Measurements from ENCODE around the gene GRID1. TPM values are rescaled to one million over a fixed set of nuclear protein-coding genes. Genes with fewer than 3 reads are reported as not detected.
A peak's percentile ranks its signal among the peaks of the same experiment; 100 is the strongest.

The GRID1 gene
- polyA plus RNA-seq, 4 donors, result 0.27 to 1.1 (median 0.40) TPM; not detected in 1

- Histone ChIP-seq H3K9me3 (ENCODE audit: control insufficient read depth in 2 of 2, insufficient read depth in 1 of 2, low read depth in 1 of 2, low read length in 1 of 2) (no peaks in the 10 kb centered on the region), H3K36me3 (ENCODE audit: control insufficient read depth in 3 of 3, insufficient read depth in 2 of 3, low read depth in 1 of 3, low read length in 3 of 3) (no peaks in the 10 kb centered on the region), H3K4me1 (ENCODE audit: control insufficient read depth in 3 of 3, insufficient read depth in 2 of 3, low read depth in 1 of 3, low read length in 2 of 3) (no peaks in the 10 kb centered on the region), H3K27me3 (ENCODE audit: control insufficient read depth in 3 of 3, insufficient read depth in 3 of 3, low read length in 3 of 3) (peaks cover 0 to 34% (median 3%) of the 10 kb centered on the region in 3 donors), H3K27ac (ENCODE audit: low read depth in 1 of 3, low read length in 2 of 3) (no peak overlapping the region), H3K4me3 (ENCODE audit: low read depth in 1 of 3, low read length in 3 of 3) (no peak overlapping the region)
- no peak for FAIRE-seq
- 84 to 89% (median 84%) methylated on average over 7 of the region's 7 CpGs for WGBS, 3 donors
- no peak for DNase-seq
Observed at GRCh38 chr10:86266446-86267242, 100.0 kb downstream of the GRID1 start.

GRCh38 chr10:86265895-86266259, 100.7 kb downstream of the GRID1 start:
- Histone ChIP-seq H3K27me3 (ENCODE audit: control insufficient read depth in 3 of 3, insufficient read depth in 3 of 3, low read length in 3 of 3) (peaks cover 0 to 42% (median 3%) of the 10 kb centered on the region in 3 donors), H3K9me3 (ENCODE audit: control insufficient read depth in 2 of 2, insufficient read depth in 1 of 2, low read depth in 1 of 2, low read length in 1 of 2) (no peaks in the 10 kb centered on the region), H3K36me3 (ENCODE audit: control insufficient read depth in 3 of 3, insufficient read depth in 2 of 3, low read depth in 1 of 3, low read length in 3 of 3) (no peaks in the 10 kb centered on the region), H3K27ac (ENCODE audit: low read depth in 1 of 3, low read length in 2 of 3) (no peak overlapping the region), H3K4me3 (ENCODE audit: low read depth in 1 of 3, low read length in 3 of 3) (no peak overlapping the region), H3K4me1 (ENCODE audit: control insufficient read depth in 3 of 3, insufficient read depth in 2 of 3, low read depth in 1 of 3, low read length in 2 of 3) (no peaks in the 10 kb centered on the region)
- FAIRE-seq, result no peak
- DNase-seq, result no peak
- WGBS, 3 donors, result 68 to 75% (median 72%) methylated on average over 3 of the region's 3 CpGs

- Histone ChIP-seq H3K36me3 (ENCODE audit: control insufficient read depth in 3 of 3, insufficient read depth in 2 of 3, low read depth in 1 of 3, low read length in 3 of 3) (no peaks in the 10 kb centered on the region), H3K4me1 (ENCODE audit: control insufficient read depth in 3 of 3, insufficient read depth in 2 of 3, low read depth in 1 of 3, low read length in 2 of 3) (no peaks in the 10 kb centered on the region), H3K27me3 (ENCODE audit: control insufficient read depth in 3 of 3, insufficient read depth in 3 of 3, low read length in 3 of 3) (peaks cover 0 to 46% (median 3%) of the 10 kb centered on the region in 3 donors), H3K4me3 (ENCODE audit: low read depth in 1 of 3, low read length in 3 of 3) (no peak overlapping the region), H3K27ac (ENCODE audit: low read depth in 1 of 3, low read length in 2 of 3) (no peak overlapping the region), H3K9me3 (ENCODE audit: control insufficient read depth in 2 of 2, insufficient read depth in 1 of 2, low read depth in 1 of 2, low read length in 1 of 2) (no peaks in the 10 kb centered on the region)
- DNase-seq (no peak), FAIRE-seq (no peak)
- 53 to 75% (median 60%) methylated on average over 8 of the region's 8 CpGs for WGBS, 3 donors
Observed at GRCh38 chr10:86265236-86265894, 101.2 kb downstream of the GRID1 start.

- H3K36me3 ChIP-seq (ENCODE audit: control insufficient read depth in 3 of 3, insufficient read depth in 2 of 3, low read depth in 1 of 3, low read length in 3 of 3), result no peaks in the 10 kb centered on the region
- no peaks in the 10 kb centered on the region for H3K4me1 ChIP-seq (ENCODE audit: control insufficient read depth in 3 of 3, insufficient read depth in 2 of 3, low read depth in 1 of 3, low read length in 2 of 3)
- DNase-seq, result no peak
- H3K27ac ChIP-seq (ENCODE audit: low read depth in 1 of 3, low read length in 2 of 3), result no peak overlapping the region
- 64 to 70% (median 69%) methylated on average over 11 to 14 of the region's 14 CpGs for WGBS, 3 donors
- H3K27me3 ChIP-seq (ENCODE audit: control insufficient read depth in 3 of 3, insufficient read depth in 3 of 3, low read length in 3 of 3), result peaks cover 0 to 49% (median 3%) of the 10 kb centered on the region in 3 donors
- no peaks in the 10 kb centered on the region for H3K9me3 ChIP-seq (ENCODE audit: control insufficient read depth in 2 of 2, insufficient read depth in 1 of 2, low read depth in 1 of 2, low read length in 1 of 2)
- no peak for FAIRE-seq
- no peak overlapping the region for H3K4me3 ChIP-seq (ENCODE audit: low read depth in 1 of 3, low read length in 3 of 3)
Observed at GRCh38 chr10:86264481-86265231, 101.9 kb downstream of the GRID1 start.

GRCh38 chr10:86263907-86264306, 102.7 kb downstream of the GRID1 start:
- no peak overlapping the region for H3K4me3 ChIP-seq (ENCODE audit: low read depth in 1 of 3, low read length in 3 of 3)
- no peak for DNase-seq
- no peak overlapping the region for H3K27ac ChIP-seq (ENCODE audit: low read depth in 1 of 3, low read length in 2 of 3)
- no peak for FAIRE-seq
- H3K9me3 ChIP-seq (ENCODE audit: control insufficient read depth in 2 of 2, insufficient read depth in 1 of 2, low read depth in 1 of 2, low read length in 1 of 2), result no peaks in the 10 kb centered on the region
- H3K27me3 ChIP-seq (ENCODE audit: control insufficient read depth in 3 of 3, insufficient read depth in 3 of 3, low read length in 3 of 3), result peaks cover 0 to 49% (median 3%) of the 10 kb centered on the region in 3 donors
- 38 to 75% (median 42%) methylated on average over 5 of the region's 5 CpGs for WGBS, 3 donors
- H3K4me1 ChIP-seq (ENCODE audit: control insufficient read depth in 3 of 3, insufficient read depth in 2 of 3, low read depth in 1 of 3, low read length in 2 of 3), result no peaks in the 10 kb centered on the region
- no peaks in the 10 kb centered on the region for H3K36me3 ChIP-seq (ENCODE audit: control insufficient read depth in 3 of 3, insufficient read depth in 2 of 3, low read depth in 1 of 3, low read length in 3 of 3)

GRCh38 chr10:86263209-86263608, 103.4 kb downstream of the GRID1 start:
- no peak for DNase-seq
- Histone ChIP-seq H3K36me3 (ENCODE audit: control insufficient read depth in 3 of 3, insufficient read depth in 2 of 3, low read depth in 1 of 3, low read length in 3 of 3) (no peaks in the 10 kb centered on the region), H3K9me3 (ENCODE audit: control insufficient read depth in 2 of 2, insufficient read depth in 1 of 2, low read depth in 1 of 2, low read length in 1 of 2) (no peaks in the 10 kb centered on the region), H3K27me3 (ENCODE audit: control insufficient read depth in 3 of 3, insufficient read depth in 3 of 3, low read length in 3 of 3) (peaks cover 0 to 49% (median 3%) of the 10 kb centered on the region in 3 donors), H3K4me3 (ENCODE audit: low read depth in 1 of 3, low read length in 3 of 3) (no peak overlapping the region), H3K4me1 (ENCODE audit: control insufficient read depth in 3 of 3, insufficient read depth in 2 of 3, low read depth in 1 of 3, low read length in 2 of 3) (no peaks in the 10 kb centered on the region), H3K27ac (ENCODE audit: low read depth in 1 of 3, low read length in 2 of 3) (no peak overlapping the region)
- 32 to 40% (median 39%) methylated on average over 27 of the region's 27 CpGs for WGBS, 3 donors
- FAIRE-seq, result no peak

- H3K27ac ChIP-seq (ENCODE audit: low read depth in 1 of 3, low read length in 2 of 3), result no peak overlapping the region
- peaks cover 0 to 49% (median 3%) of the 10 kb centered on the region in 3 donors for H3K27me3 ChIP-seq (ENCODE audit: control insufficient read depth in 3 of 3, insufficient read depth in 3 of 3, low read length in 3 of 3)
- DNase-seq (no peak), FAIRE-seq (no peak)
- H3K36me3 ChIP-seq (ENCODE audit: control insufficient read depth in 3 of 3, insufficient read depth in 2 of 3, low read depth in 1 of 3, low read length in 3 of 3), result no peaks in the 10 kb centered on the region
- 24 to 27% (median 24%) methylated on average over 29 of the region's 29 CpGs for WGBS, 3 donors
- no peaks in the 10 kb centered on the region for H3K4me1 ChIP-seq (ENCODE audit: control insufficient read depth in 3 of 3, insufficient read depth in 2 of 3, low read depth in 1 of 3, low read length in 2 of 3)
- H3K9me3 ChIP-seq (ENCODE audit: control insufficient read depth in 2 of 2, insufficient read depth in 1 of 2, low read depth in 1 of 2, low read length in 1 of 2), result no peaks in the 10 kb centered on the region
- H3K4me3 ChIP-seq (ENCODE audit: low read depth in 1 of 3, low read length in 3 of 3), result no peak overlapping the region
Observed at GRCh38 chr10:86262688-86263181, 103.9 kb downstream of the GRID1 start.

GRCh38 chr10:86261941-86262687, 104.5 kb downstream of the GRID1 start:
- H3K27ac ChIP-seq (ENCODE audit: low read depth in 1 of 3, low read length in 2 of 3), result no peak overlapping the region
- 38 to 57% (median 39%) methylated on average over 14 of the region's 14 CpGs for WGBS, 3 donors
- H3K9me3 ChIP-seq (ENCODE audit: control insufficient read depth in 2 of 2, insufficient read depth in 1 of 2, low read depth in 1 of 2, low read length in 1 of 2), result no peaks in the 10 kb centered on the region
- DNase-seq, result peak; percentile 34 to 52
- no peaks in the 10 kb centered on the region for H3K36me3 ChIP-seq (ENCODE audit: control insufficient read depth in 3 of 3, insufficient read depth in 2 of 3, low read depth in 1 of 3, low read length in 3 of 3)
- H3K4me1 ChIP-seq (ENCODE audit: control insufficient read depth in 3 of 3, insufficient read depth in 2 of 3, low read depth in 1 of 3, low read length in 2 of 3), result no peaks in the 10 kb centered on the region
- no peak for FAIRE-seq
- H3K4me3 ChIP-seq (ENCODE audit: low read depth in 1 of 3, low read length in 3 of 3), result no peak overlapping the region
- peaks cover 0 to 49% (median 3%) of the 10 kb centered on the region in 3 donors for H3K27me3 ChIP-seq (ENCODE audit: control insufficient read depth in 3 of 3, insufficient read depth in 3 of 3, low read length in 3 of 3)
